Measurements from ENCODE around the gene MOB4. TPM values are rescaled to one million over a fixed set of nuclear protein-coding genes. Genes with fewer than 3 reads are reported as not detected.

MOB4 gene
- polyA plus RNA-seq, 1 of the 3 experiments (the other 2 are of a cell fraction), result 22.0 TPM

DNA sequence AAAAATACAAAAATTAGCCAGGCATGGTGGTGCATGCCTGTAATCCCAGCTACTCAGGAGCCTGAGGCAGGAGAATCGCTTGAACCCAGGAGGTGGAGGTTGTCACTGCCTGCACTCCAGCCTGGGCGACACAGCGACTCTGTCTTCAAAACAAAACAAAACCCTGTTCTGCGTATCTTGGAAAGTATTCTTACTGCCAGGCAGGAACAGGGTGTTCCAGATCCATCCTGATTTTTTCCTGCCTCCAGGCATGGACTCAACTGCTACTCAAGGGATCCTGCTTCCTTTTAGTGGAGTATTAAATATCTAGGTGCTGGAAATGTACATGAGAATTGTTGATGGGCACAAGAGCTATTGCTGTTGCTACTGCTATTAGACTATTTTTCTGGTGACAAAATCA is 28.5 kb upstream of the MOB4 start (continued):
- TF ChIP-seq, protein P1, sequence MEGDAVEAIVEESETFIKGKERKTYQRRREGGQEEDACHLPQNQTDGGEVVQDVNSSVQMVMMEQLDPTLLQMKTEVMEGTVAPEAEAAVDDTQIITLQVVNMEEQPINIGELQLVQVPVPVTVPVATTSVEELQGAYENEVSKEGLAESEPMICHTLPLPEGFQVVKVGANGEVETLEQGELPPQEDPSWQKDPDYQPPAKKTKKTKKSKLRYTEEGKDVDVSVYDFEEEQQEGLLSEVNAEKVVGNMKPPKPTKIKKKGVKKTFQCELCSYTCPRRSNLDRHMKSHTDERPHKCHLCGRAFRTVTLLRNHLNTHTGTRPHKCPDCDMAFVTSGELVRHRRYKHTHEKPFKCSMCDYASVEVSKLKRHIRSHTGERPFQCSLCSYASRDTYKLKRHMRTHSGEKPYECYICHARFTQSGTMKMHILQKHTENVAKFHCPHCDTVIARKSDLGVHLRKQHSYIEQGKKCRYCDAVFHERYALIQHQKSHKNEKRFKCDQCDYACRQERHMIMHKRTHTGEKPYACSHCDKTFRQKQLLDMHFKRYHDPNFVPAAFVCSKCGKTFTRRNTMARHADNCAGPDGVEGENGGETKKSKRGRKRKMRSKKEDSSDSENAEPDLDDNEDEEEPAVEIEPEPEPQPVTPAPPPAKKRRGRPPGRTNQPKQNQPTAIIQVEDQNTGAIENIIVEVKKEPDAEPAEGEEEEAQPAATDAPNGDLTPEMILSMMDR (IDR thresholded peaks at IDR 0.05), result no peak
- TF ChIP-seq, protein P2, sequence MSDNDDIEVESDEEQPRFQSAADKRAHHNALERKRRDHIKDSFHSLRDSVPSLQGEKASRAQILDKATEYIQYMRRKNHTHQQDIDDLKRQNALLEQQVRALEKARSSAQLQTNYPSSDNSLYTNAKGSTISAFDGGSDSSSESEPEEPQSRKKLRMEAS (IDR thresholded peaks at IDR 0.05; ENCODE audit: low read depth), result no peak
- TF ChIP-seq EP300 (IDR thresholded peaks at IDR 0.05; ENCODE audit: borderline replicate concordance in 1 of 2, low read depth in 1 of 2, low read length in 1 of 2) (no peak), JUND (IDR thresholded peaks at IDR 0.05) (no peak), RFX5 (IDR thresholded peaks at IDR 0.05; ENCODE audit: low read length) (no peak), FOXJ3 (CRISPR knock-in tag; IDR thresholded peaks at IDR 0.05) (no peak), ELF1 (IDR thresholded peaks at IDR 0.05) (no peak), EZH2phosphoT487 (IDR thresholded peaks at IDR 0.05; ENCODE audit: borderline replicate concordance, low read depth) (no peak), SIN3A (IDR thresholded peaks at IDR 0.05; ENCODE audit: borderline replicate concordance, low read depth, low read length) (no peak), NFIC (IDR thresholded peaks at IDR 0.05; ENCODE audit: borderline replicate concordance) (no peak)
- TF ChIP-seq, protein P3, sequence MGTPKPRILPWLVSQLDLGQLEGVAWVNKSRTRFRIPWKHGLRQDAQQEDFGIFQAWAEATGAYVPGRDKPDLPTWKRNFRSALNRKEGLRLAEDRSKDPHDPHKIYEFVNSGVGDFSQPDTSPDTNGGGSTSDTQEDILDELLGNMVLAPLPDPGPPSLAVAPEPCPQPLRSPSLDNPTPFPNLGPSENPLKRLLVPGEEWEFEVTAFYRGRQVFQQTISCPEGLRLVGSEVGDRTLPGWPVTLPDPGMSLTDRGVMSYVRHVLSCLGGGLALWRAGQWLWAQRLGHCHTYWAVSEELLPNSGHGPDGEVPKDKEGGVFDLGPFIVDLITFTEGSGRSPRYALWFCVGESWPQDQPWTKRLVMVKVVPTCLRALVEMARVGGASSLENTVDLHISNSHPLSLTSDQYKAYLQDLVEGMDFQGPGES (IDR thresholded peaks at IDR 0.05; ENCODE audit: low read depth, low read length), result no peak

GRCh38 chr2:197495433-197496134 is 20.3 kb upstream of the MOB4 start:
- no peaks in the 10 kb centered on the region for H3K9me2 ChIP-seq
- no peak overlapping the region for H3K27ac ChIP-seq (ENCODE audit: low read depth in 2 of 2, low read length in 1 of 2)
- no peak overlapping the region for H3K4me3 ChIP-seq (ENCODE audit: low read depth in 2 of 2, low read length in 1 of 2)
- peaks cover 35% of the 10 kb centered on the region for H4K20me1 ChIP-seq (ENCODE audit: insufficient read depth)
- H3F3A ChIP-seq (replicated peaks; ENCODE audit: insufficient read depth), result peaks cover 15% of the 10 kb centered on the region
- no peak overlapping the region for H2AFZ ChIP-seq (ENCODE audit: low read depth)
- H3K27me3 ChIP-seq (ENCODE audit: insufficient read depth), result no peaks in the 10 kb centered on the region
- peaks cover 83% of the 10 kb centered on the region for H3K79me2 ChIP-seq (ENCODE audit: insufficient read depth)
- WGBS (ENCODE audit: low lambda C conversion rate), result 89% methylated on average over 2 of the region's 2 CpGs
- H3K36me3 ChIP-seq (replicated peaks in 1 of 2; ENCODE audit: control insufficient read depth in 1 of 2, insufficient read depth in 2 of 2, low read length in 1 of 2), result peaks cover 69 to 72% of the 10 kb centered on the region in 2 experiments
- CTCF ChIA-PET, result no interaction called here
- no peaks in the 10 kb centered on the region for H3K9me3 ChIP-seq
- H3K9ac ChIP-seq, result no peak overlapping the region
- TF ChIP-seq, protein P2 (IDR thresholded peaks at IDR 0.05; ENCODE audit: low read depth), result no peak
- no peak for TF ChIP-seq TCF12 (IDR thresholded peaks at IDR 0.05)
- TF ChIP-seq RFX5 (IDR thresholded peaks at IDR 0.05; ENCODE audit: low read length), result no peak
- TF ChIP-seq TEAD4 (IDR thresholded peaks at IDR 0.05; ENCODE audit: borderline replicate concordance, insufficient read depth), result no peak
- TF ChIP-seq, protein P4, sequence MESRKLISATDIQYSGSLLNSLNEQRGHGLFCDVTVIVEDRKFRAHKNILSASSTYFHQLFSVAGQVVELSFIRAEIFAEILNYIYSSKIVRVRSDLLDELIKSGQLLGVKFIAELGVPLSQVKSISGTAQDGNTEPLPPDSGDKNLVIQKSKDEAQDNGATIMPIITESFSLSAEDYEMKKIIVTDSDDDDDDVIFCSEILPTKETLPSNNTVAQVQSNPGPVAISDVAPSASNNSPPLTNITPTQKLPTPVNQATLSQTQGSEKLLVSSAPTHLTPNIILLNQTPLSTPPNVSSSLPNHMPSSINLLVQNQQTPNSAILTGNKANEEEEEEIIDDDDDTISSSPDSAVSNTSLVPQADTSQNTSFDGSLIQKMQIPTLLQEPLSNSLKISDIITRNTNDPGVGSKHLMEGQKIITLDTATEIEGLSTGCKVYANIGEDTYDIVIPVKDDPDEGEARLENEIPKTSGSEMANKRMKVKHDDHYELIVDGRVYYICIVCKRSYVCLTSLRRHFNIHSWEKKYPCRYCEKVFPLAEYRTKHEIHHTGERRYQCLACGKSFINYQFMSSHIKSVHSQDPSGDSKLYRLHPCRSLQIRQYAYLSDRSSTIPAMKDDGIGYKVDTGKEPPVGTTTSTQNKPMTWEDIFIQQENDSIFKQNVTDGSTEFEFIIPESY (IDR thresholded peaks at IDR 0.05; ENCODE audit: borderline replicate concordance, low read depth), result no peak
- no peak for TF ChIP-seq POLR2AphosphoS5 (IDR thresholded peaks at IDR 0.05; ENCODE audit: low read depth, low read length)
- no peak for TF ChIP-seq USF2 (IDR thresholded peaks at IDR 0.05; ENCODE audit: borderline replicate concordance, low read depth, low read length)
- TF ChIP-seq NFIC (IDR thresholded peaks at IDR 0.05; ENCODE audit: borderline replicate concordance), result no peak
- TF ChIP-seq, protein P3 (IDR thresholded peaks at IDR 0.05; ENCODE audit: low read depth, low read length), result no peak
- TF ChIP-seq ELF1 (IDR thresholded peaks at IDR 0.05), result no peak
- no peak for TF ChIP-seq FOXM1 (IDR thresholded peaks at IDR 0.05; ENCODE audit: low read depth)
- TF ChIP-seq FOSL2 (IDR thresholded peaks at IDR 0.05; ENCODE audit: borderline replicate concordance, low read depth), result no peak
- TF ChIP-seq RCOR1 (IDR thresholded peaks at IDR 0.05; ENCODE audit: low read length), result no peak
- no peak for TF ChIP-seq EZH2phosphoT487 (IDR thresholded peaks at IDR 0.05; ENCODE audit: borderline replicate concordance, low read depth)
- TF ChIP-seq SIN3A (IDR thresholded peaks at IDR 0.05; ENCODE audit: borderline replicate concordance, low read depth, low read length), result no peak
- no peak for TF ChIP-seq MXI1 (IDR thresholded peaks at IDR 0.05; ENCODE audit: low read depth, low read length)
- TF ChIP-seq GABPA (IDR thresholded peaks at IDR 0.05; ENCODE audit: low read depth), result no peak
- H3K4me2 ChIP-seq, result peak overlapping the region; percentile 90; the same call in 1 of the 2 replicates
- POLR2A ChIA-PET, result no interaction called here
- H3K4me1 ChIP-seq (ENCODE audit: control insufficient read depth in 1 of 2, insufficient read depth in 2 of 2, low read depth in 1 of 2, low read length in 1 of 2), result peaks cover 11 to 21% of the 10 kb centered on the region in 2 experiments
- no peak for DNase-seq
